H9 (cell line): ENCODE data around the gene CHN1. TPM values are rescaled to one million over a fixed set of nuclear protein-coding genes. Genes with fewer than 3 reads are reported as not detected.

Experiments used
- DNase-seq: peaks from one replicate; pipeline ENCODE4 v3.0.0-alpha.2; 2017
- H2AFZ ChIP-seq: one replicate; pipeline ENCODE4 v1.6.1; 2013; ENCODE audit warnings: mild to moderate bottlenecking, low read length, control low read depth, moderate library complexity
- H2AK5ac ChIP-seq: 2 replicates; pipeline ENCODE4 v1.6.1; 2013; ENCODE audit warnings: low read length, control low read depth, mixed read lengths; ENCODE audit not compliant: insufficient read length
- H2BK120ac ChIP-seq: one replicate; pipeline ENCODE4 v1.6.1; 2013; ENCODE audit warnings: low read depth, mild to moderate bottlenecking, low read length, control low read depth, inconsistent platforms; ENCODE audit not compliant: poor library complexity, severe bottlenecking
- H2BK12ac ChIP-seq: 2 replicates; pipeline ENCODE4 v1.6.1; 2013; ENCODE audit warnings: low read length, control low read depth, mixed read lengths, low read depth; ENCODE audit not compliant: insufficient read length
- H2BK15ac ChIP-seq: 2 replicates; pipeline ENCODE4 v1.6.1; 2013; ENCODE audit warnings: low read depth, low read length, control low read depth
- H2BK20ac ChIP-seq: one replicate; pipeline ENCODE4 v1.6.1; 2013; ENCODE audit warnings: low read depth, mild to moderate bottlenecking, low read length, control low read depth, inconsistent platforms; ENCODE audit not compliant: poor library complexity, severe bottlenecking
- H2BK5ac ChIP-seq: 2 replicates; pipeline ENCODE4 v1.6.1; 2013; ENCODE audit warnings: low read length, control low read depth, mixed read lengths; ENCODE audit not compliant: insufficient read length
- H3K14ac ChIP-seq: 2 replicates; pipeline ENCODE4 v1.6.1; 2013; ENCODE audit warnings: low read length, control low read depth; ENCODE audit not compliant: insufficient read depth
- H3K18ac ChIP-seq: 2 replicates; pipeline ENCODE4 v1.6.1; 2013; ENCODE audit warnings: low read depth, mild to moderate bottlenecking, mixed read lengths, low read length, control low read depth; ENCODE audit not compliant: insufficient read length
- H3K23ac ChIP-seq: 2 replicates; pipeline ENCODE4 v1.6.1; 2013; ENCODE audit warnings: low read length, control low read depth, mixed read lengths, low read depth; ENCODE audit not compliant: insufficient read length
- H3K23me2 ChIP-seq: 2 replicates; pipeline ENCODE4 v1.6.1; 2013; ENCODE audit warnings: low read depth, mild to moderate bottlenecking, mixed read lengths, low read length, control low read depth; ENCODE audit not compliant: insufficient read length, poor library complexity, severe bottlenecking
- H3K27ac ChIP-seq: 2 replicates; pipeline ENCODE4 v1.5.1; 2013; ENCODE audit warnings: low read length, control low read depth, mixed read lengths, low read depth; ENCODE audit not compliant: insufficient read length
- H3K27me3 ChIP-seq: 2 replicates; pipeline ENCODE4 v1.6.1; 2013; ENCODE audit warnings: low read length, control low read depth, inconsistent platforms; ENCODE audit not compliant: insufficient read depth
- H3K4ac ChIP-seq: 2 replicates; pipeline ENCODE4 v1.6.1; 2013; ENCODE audit warnings: low read depth, mild to moderate bottlenecking, control low read depth, inconsistent platforms, low read length, moderate library complexity
- H3K4me1 ChIP-seq: 2 replicates; pipeline ENCODE4 v1.6.1; 2013; ENCODE audit warnings: low read length, control low read depth, inconsistent platforms; ENCODE audit not compliant: insufficient read depth
- H3K4me2 ChIP-seq: 2 replicates; pipeline ENCODE4 v1.6.1; 2013; ENCODE audit warnings: low read length, control low read depth, mixed read lengths; ENCODE audit not compliant: insufficient read length, insufficient read depth
- H3K56ac ChIP-seq: 2 replicates; pipeline ENCODE4 v1.6.1; 2013; ENCODE audit warnings: low read depth, mild to moderate bottlenecking, mixed read lengths, low read length, control low read depth; ENCODE audit not compliant: insufficient read length
- H3K79me1 ChIP-seq: 2 replicates; pipeline ENCODE4 v1.6.1; 2013; ENCODE audit warnings: low read depth, mild to moderate bottlenecking, moderate library complexity, low read length, control low read depth, inconsistent platforms; ENCODE audit not compliant: insufficient read depth, poor library complexity, severe bottlenecking
- H3K79me2 ChIP-seq: 2 replicates; pipeline ENCODE4 v1.6.1; 2013; ENCODE audit warnings: low read length, control low read depth, inconsistent platforms; ENCODE audit not compliant: insufficient read depth
- H3K9ac ChIP-seq: 2 replicates; pipeline ENCODE4 v1.6.1; 2013; ENCODE audit warnings: low read length, control low read depth, mixed read lengths; ENCODE audit not compliant: insufficient read length; ENCODE audit errors: extremely low read depth
- H3K9me3 ChIP-seq: one replicate; pipeline ENCODE4 v1.6.1; 2013; ENCODE audit warnings: low read depth, low read length, inconsistent platforms; ENCODE audit not compliant: control insufficient read depth
- H3T11ph ChIP-seq: one replicate; pipeline ENCODE4 v1.6.1; 2013; ENCODE audit warnings: mild to moderate bottlenecking, low read length, control low read depth, inconsistent platforms
- H4K20me1 ChIP-seq: one replicate; pipeline ENCODE4 v1.6.1; 2013; ENCODE audit not compliant: control insufficient read depth, insufficient read length, insufficient read depth
- H4K5ac ChIP-seq: 2 replicates; pipeline ENCODE4 v1.6.1; 2013; ENCODE audit warnings: low read depth, mild to moderate bottlenecking, mixed read lengths, low read length, control low read depth; ENCODE audit not compliant: insufficient read length
- H4K8ac ChIP-seq: replicated peaks from 2 replicates; pipeline ENCODE4 v1.6.1; 2013; ENCODE audit warnings: low read length, control low read depth, mixed read lengths, low read depth; ENCODE audit not compliant: insufficient read length
- H4K91ac ChIP-seq: 2 replicates; pipeline ENCODE4 v1.6.1; 2013; ENCODE audit warnings: low read depth, mild to moderate bottlenecking, moderate library complexity, mixed read lengths, low read length, control low read depth; ENCODE audit not compliant: insufficient read length
- H3K27ac Mint-ChIP-seq, 3 experiments: 2 replicates in 2 of 3; 3 replicates in 1 of 3; pipeline ENCODE4 v1.8.0; 2020 to 2021; ENCODE audit warnings: mixed read lengths in 3 of 3, mild to moderate bottlenecking in 1 of 3, moderate library complexity in 1 of 3
- H3K27me3 Mint-ChIP-seq: 2 replicates; pipeline ENCODE4 v1.8.0; 2021; ENCODE audit warnings: low read depth, mild to moderate bottlenecking, moderate library complexity, mixed read lengths
- H3K36me3 Mint-ChIP-seq, 3 experiments: 2 replicates in 2 of 3; 3 replicates in 1 of 3; pipeline ENCODE4 v1.8.0; 2020 to 2021; ENCODE audit warnings: low read depth in 3 of 3, mixed read lengths in 3 of 3; ENCODE audit not compliant: insufficient read depth in 1 of 3
- H3K4me1 Mint-ChIP-seq, 2 experiments: 2 replicates each; pipeline ENCODE4 v1.8.0; 2020; ENCODE audit warnings: mixed read lengths in 2 of 2
- H3K4me3 Mint-ChIP-seq, 2 experiments: 2 replicates in 1 of 2; 3 replicates in 1 of 2; pipeline ENCODE4 v1.8.0; 2020 to 2021; ENCODE audit warnings: mild to moderate bottlenecking in 2 of 2, mixed read lengths in 2 of 2, moderate library complexity in 1 of 2
- H3K9me3 Mint-ChIP-seq, 2 experiments: 2 replicates in 1 of 2; 3 replicates in 1 of 2; pipeline ENCODE4 v1.8.0; 2020; ENCODE audit warnings: mild to moderate bottlenecking in 2 of 2, mixed read lengths in 2 of 2, moderate library complexity in 1 of 2
- CTCF ChIP-seq: fragments of 200-600 bp; sonication (generic); conservative IDR thresholded peaks from 3 replicates; pipeline ENCODE4 v1.8.0; 2021; ENCODE audit warnings: antibody characterized with exemption, mild to moderate bottlenecking
- WGBS: extraction: QIAGEN DNeasy Blood & Tissue Kit; methylation state at CpG from one replicate; pipeline ENCODE4 v1.1.7; 2013; ENCODE audit warnings: missing lambda C conversion rate, low lambda C conversion rate, mixed read lengths; ENCODE audit not compliant: insufficient read length; ENCODE audit errors: extremely low coverage; 5-methylcytosine and 5-hydroxymethylcytosine counted together
- total RNA-seq: library from RNA; stranded (reverse); gene quantifications from 2 replicates; pipeline ENCODE4 v1.2.1, GENCODE V29; 2021

Gene CHN1
- total RNA-seq, 1 experiment from 2014 or later: 33.9 TPM

GRCh38 chr2:174888146-174888545, 117.0 kb downstream of the CHN1 start:
- Histone ChIP-seq H4K5ac (no peak overlapping the region), H2BK20ac (no peak overlapping the region), H3K56ac (no peak overlapping the region), H2BK5ac (no peak overlapping the region), H4K8ac (no peak overlapping the region), H3K14ac (no peak overlapping the region), H2BK15ac (no peak overlapping the region), H2AK5ac (no peak overlapping the region), H4K20me1 (no peaks in the 10 kb centered on the region), H3K4me2 (no peak overlapping the region), H2BK12ac (no peak overlapping the region), H3K18ac (no peak overlapping the region), H3T11ph (no peak overlapping the region), H3K9ac (no peak overlapping the region), H2BK120ac (no peak overlapping the region), H2AFZ (no peak overlapping the region), H3K79me1 (no peaks in the 10 kb centered on the region), H3K23me2 (no peaks in the 10 kb centered on the region), H3K4ac (no peak overlapping the region), H4K91ac (no peak overlapping the region), H3K23ac (no peak overlapping the region), H3K79me2 (no peaks in the 10 kb centered on the region), H3K27me3 (no peaks in the 10 kb centered on the region), H3K4me1 (peaks cover under 1% of the 10 kb centered on the region; the same call in 1 of the 2 replicates), H3K9me3 (no peaks in the 10 kb centered on the region), H3K27ac (no peak overlapping the region)
- DNase-seq: no peak
- H3K9me3 Mint-ChIP-seq: no peaks in the 10 kb centered on the region; a peak in 1 of 5 replicates
- no peaks in the 10 kb centered on the region for H3K27me3 Mint-ChIP-seq
- H3K4me1 Mint-ChIP-seq: peaks cover 25 to 40% of the 10 kb centered on the region in 2 experiments
- H3K27ac Mint-ChIP-seq: peak overlapping the region; percentile 15 to 73 (median 42); a peak in 3 of 7 replicates
- peaks cover 7 to 13% (median 8%) of the 10 kb centered on the region in 3 experiments; a peak in 5 of 7 replicates for H3K36me3 Mint-ChIP-seq
- WGBS: no CpG with 5 or more reads among the region's 3 CpGs
- H3K4me3 Mint-ChIP-seq: no peak overlapping the region
- no peak for TF ChIP-seq CTCF
